PFSK-1 (cell line): Measurements from ENCODE around the gene KRT78.

Experiments
- POLR2AphosphoS5 ChIP-seq: IDR thresholded peaks from 2 replicates; pipeline ENCODE4 v1.6.1; 2012; ENCODE audit warnings: low read depth, mild to moderate bottlenecking, control low read depth, low read length, moderate library complexity
- TF ChIP-seq, protein P1 (sequence below), 2 experiments: IDR thresholded peaks; 2 replicates each; pipeline versions ENCODE4 v1.6.1 to v1.8.0; 2011 to 2012; ENCODE audit warnings: low read depth in 2 of 2, low read length in 2 of 2, control low read depth in 1 of 2, inconsistent platforms in 1 of 2, mild to moderate bottlenecking in 1 of 2, moderate library complexity in 1 of 2; ENCODE audit not compliant: insufficient read depth in 1 of 2

DNA sequence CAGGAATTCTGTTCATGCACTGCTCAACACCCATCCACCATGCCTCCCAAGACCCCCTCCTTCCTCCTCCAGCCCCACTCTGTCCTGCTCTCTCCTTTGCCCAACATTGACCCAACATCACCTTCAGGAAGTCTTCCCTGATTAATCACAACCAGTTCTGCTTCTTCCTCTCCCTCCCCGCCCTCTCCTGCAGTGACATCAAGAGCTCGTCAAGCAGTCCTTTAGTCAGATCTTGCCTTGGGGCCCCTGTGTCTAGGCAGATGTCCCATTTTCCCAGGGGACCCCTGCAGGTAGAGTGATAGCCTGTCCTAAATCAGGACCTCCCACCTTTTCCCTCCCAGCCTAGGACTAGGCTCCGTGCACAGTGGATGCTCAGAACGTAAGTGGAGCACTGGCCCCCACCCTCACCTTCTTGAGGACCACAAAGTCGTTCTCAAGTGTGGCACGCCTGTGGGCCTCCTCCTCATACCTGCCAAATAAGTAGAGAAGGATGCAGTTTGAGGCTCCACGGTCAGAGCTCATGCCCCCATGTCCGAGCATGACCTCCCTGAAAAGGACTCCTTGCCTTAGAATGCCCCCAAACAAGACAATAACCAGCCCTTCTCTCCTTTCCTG lies 2.3 kb downstream of the KRT78 start:
- TF ChIP-seq, protein P1, sequence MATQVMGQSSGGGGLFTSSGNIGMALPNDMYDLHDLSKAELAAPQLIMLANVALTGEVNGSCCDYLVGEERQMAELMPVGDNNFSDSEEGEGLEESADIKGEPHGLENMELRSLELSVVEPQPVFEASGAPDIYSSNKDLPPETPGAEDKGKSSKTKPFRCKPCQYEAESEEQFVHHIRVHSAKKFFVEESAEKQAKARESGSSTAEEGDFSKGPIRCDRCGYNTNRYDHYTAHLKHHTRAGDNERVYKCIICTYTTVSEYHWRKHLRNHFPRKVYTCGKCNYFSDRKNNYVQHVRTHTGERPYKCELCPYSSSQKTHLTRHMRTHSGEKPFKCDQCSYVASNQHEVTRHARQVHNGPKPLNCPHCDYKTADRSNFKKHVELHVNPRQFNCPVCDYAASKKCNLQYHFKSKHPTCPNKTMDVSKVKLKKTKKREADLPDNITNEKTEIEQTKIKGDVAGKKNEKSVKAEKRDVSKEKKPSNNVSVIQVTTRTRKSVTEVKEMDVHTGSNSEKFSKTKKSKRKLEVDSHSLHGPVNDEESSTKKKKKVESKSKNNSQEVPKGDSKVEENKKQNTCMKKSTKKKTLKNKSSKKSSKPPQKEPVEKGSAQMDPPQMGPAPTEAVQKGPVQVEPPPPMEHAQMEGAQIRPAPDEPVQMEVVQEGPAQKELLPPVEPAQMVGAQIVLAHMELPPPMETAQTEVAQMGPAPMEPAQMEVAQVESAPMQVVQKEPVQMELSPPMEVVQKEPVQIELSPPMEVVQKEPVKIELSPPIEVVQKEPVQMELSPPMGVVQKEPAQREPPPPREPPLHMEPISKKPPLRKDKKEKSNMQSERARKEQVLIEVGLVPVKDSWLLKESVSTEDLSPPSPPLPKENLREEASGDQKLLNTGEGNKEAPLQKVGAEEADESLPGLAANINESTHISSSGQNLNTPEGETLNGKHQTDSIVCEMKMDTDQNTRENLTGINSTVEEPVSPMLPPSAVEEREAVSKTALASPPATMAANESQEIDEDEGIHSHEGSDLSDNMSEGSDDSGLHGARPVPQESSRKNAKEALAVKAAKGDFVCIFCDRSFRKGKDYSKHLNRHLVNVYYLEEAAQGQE (IDR thresholded peaks at IDR 0.05; ENCODE audit: insufficient read depth in 1 of 2, low read depth in 2 of 2, low read length in 2 of 2): no peak
- no peak for TF ChIP-seq POLR2AphosphoS5
